OCI-LY3 (cell line): Measurements from ENCODE around the gene EFCAB6.

ENCODE experiments used
- H2AFZ ChIP-seq: fragments of 200-600, 300-600 bp; shearing (Covaris generic); 2 replicates; pipeline ENCODE4 v1.6.0; 2014; ENCODE audit warnings: antibody characterized with exemption, low read depth, low read length
- H3K27ac ChIP-seq: fragments of 200-600, 300-600 bp; sonication (generic); 2 replicates; pipeline ENCODE4 v1.5.1; 2014; ENCODE audit warnings: mild to moderate bottlenecking, low read length, moderate library complexity, mixed read lengths
- H3K27me3 ChIP-seq: fragments of 200-600, 300-600 bp; sonication (generic); 2 replicates; pipeline ENCODE4 v1.6.1; 2014; ENCODE audit warnings: low read depth, low read length, mixed read lengths
- H3K36me3 ChIP-seq: fragments of 200-600, 300-600 bp; sonication (generic); replicated peaks from 2 replicates; pipeline ENCODE3; 2014; ENCODE audit warnings: low read depth, low read length, mixed read lengths
- H3K4me1 ChIP-seq: fragments of 300-600, 200-600 bp; sonication (generic); 2 replicates; pipeline ENCODE4 v1.6.1; 2014; ENCODE audit warnings: low read length, mixed read lengths
- H3K4me2 ChIP-seq: fragments of 200-600, 300-600 bp; sonication (generic); 2 replicates; pipeline ENCODE4 v1.6.1; 2014; ENCODE audit warnings: low read length, mixed read lengths
- H3K4me3 ChIP-seq: fragments of 300-600, 200-600 bp; sonication (generic); 2 replicates; pipeline ENCODE4 v1.5.1; 2014; ENCODE audit warnings: antibody characterized with exemption, mild to moderate bottlenecking, low read length, moderate library complexity
- H3K79me2 ChIP-seq: fragments of 300-600, 200-600 bp; shearing (Covaris generic); 2 replicates; pipeline ENCODE4 v1.6.1; 2014; ENCODE audit warnings: mild to moderate bottlenecking, low read length, mixed read lengths
- H3K9ac ChIP-seq: fragments of 300-600, 200-600 bp; shearing (Covaris generic); 2 replicates; pipeline ENCODE4 v1.6.0; 2014; ENCODE audit warnings: mild to moderate bottlenecking, low read length, moderate library complexity
- H3K9me3 ChIP-seq: fragments of 200-600, 300-600 bp; shearing (Covaris generic); 2 replicates; pipeline ENCODE4 v1.6.1; 2014; ENCODE audit warnings: low read length, mixed read lengths; ENCODE audit not compliant: insufficient read depth
- H4K20me1 ChIP-seq: fragments of 200-600, 300-600 bp; sonication (generic); 2 replicates; pipeline ENCODE4 v1.6.1; 2016; ENCODE audit warnings: low read length, mixed read lengths; ENCODE audit not compliant: insufficient read depth
- CTCF ChIP-seq: fragments of 200-600, 300-600 bp; sonication (generic); IDR thresholded peaks from 2 replicates; pipeline ENCODE4 v1.5.1; 2014; ENCODE audit warnings: antibody characterized with exemption, low read length, low read depth
- EZH2phosphoT487 ChIP-seq: fragments of 200-600 bp; shearing (Covaris generic); IDR thresholded peaks from 2 replicates; pipeline ENCODE4 v1.6.1; 2018; ENCODE audit warnings: antibody characterized with exemption, mixed run types, low read depth

Gene EFCAB6

DNA sequence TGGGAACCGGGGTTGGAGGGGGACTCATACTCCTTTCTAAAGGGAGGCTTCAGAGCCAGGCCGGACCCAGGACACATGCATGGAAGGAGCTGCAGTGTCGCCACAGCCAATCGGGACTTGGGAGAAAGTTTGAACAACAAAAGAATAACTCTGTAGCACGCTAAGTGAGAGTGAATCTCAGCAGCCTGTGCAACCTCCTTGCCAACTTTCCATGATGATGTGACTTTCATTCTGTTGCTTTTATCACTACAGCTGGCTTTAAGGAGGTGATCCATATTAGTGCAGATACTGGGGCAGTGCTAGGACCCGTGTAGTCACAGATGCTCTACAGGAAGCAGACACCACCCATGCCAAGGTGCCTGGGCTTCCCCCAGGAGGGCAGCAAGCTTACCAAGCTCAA is 243.0 kb downstream of the EFCAB6 start:
- Histone ChIP-seq H3K36me3 (no peaks in the 10 kb centered on the region), H3K27ac (no peak overlapping the region), H2AFZ (no peak overlapping the region), H3K9me3 (no peaks in the 10 kb centered on the region), H3K79me2 (no peaks in the 10 kb centered on the region), H3K4me1 (peaks cover 13% of the 10 kb centered on the region), H3K27me3 (peaks cover 38% of the 10 kb centered on the region), H3K4me3 (no peak overlapping the region), H3K4me2 (no peak overlapping the region), H3K9ac (no peak overlapping the region), H4K20me1 (no peaks in the 10 kb centered on the region)
- no peak for TF ChIP-seq EZH2phosphoT487
- TF ChIP-seq CTCF, result no peak

- peaks cover 33% of the 10 kb centered on the region for H3K27me3 ChIP-seq
- no peak overlapping the region for H3K27ac ChIP-seq
- no peaks in the 10 kb centered on the region for H3K36me3 ChIP-seq
- no peaks in the 10 kb centered on the region for H4K20me1 ChIP-seq
- H3K9ac ChIP-seq, result no peak overlapping the region
- no peak overlapping the region for H2AFZ ChIP-seq
- no peak overlapping the region for H3K4me2 ChIP-seq
- no peak overlapping the region for H3K4me3 ChIP-seq
- H3K9me3 ChIP-seq, result no peaks in the 10 kb centered on the region
- no peaks in the 10 kb centered on the region for H3K79me2 ChIP-seq
- H3K4me1 ChIP-seq, result peaks cover 13% of the 10 kb centered on the region
- TF ChIP-seq CTCF (no peak), EZH2phosphoT487 (no peak)
Measured at GRCh38 chr22:43567691-43568324, 244.3 kb downstream of the EFCAB6 start.

DNA sequence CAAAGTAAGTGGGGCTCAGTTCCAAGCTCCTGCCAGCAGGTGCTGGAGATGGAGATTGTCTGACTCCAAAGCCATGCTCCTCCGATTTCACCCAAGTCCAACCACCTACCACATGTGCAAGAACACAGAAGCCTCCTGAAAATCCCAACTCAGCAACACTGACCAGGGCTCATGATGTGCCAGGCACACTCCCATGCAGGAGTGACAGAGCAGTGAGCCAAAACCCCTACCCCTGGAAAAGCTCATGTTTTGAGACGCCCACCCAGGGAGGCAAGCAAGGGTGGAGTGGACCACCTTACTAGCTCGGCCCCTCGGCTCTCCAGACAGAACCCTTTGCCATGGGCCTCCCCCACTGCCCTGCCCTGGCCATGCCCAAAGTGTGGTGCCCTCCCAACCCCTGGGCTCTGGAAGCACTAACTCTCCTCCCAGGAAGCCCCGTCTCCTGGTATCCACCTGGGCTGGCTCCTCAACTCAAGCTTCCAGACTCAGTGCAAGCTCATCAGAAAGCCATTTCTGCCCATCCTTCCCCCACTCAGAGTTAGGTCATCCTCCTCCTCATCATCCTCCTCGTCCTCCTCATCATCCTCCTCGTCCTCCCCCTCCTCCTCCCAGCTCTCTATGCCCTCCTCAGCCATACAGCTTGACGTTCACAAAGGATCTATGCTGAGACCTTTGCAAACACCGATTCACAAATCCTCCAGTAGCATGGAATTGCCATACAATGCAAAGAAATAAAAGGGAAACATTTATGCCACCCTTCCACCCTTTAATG is 245.4 kb downstream of the EFCAB6 start:
- no peak overlapping the region for H3K27ac ChIP-seq
- no peak overlapping the region for H3K4me2 ChIP-seq
- no peak overlapping the region for H3K9ac ChIP-seq
- TF ChIP-seq EZH2phosphoT487 (no peak), CTCF (no peak)
- H2AFZ ChIP-seq, result no peak overlapping the region
- no peaks in the 10 kb centered on the region for H4K20me1 ChIP-seq
- peaks cover 13% of the 10 kb centered on the region for H3K4me1 ChIP-seq
- H3K27me3 ChIP-seq, result peaks cover 23% of the 10 kb centered on the region
- H3K36me3 ChIP-seq, result no peaks in the 10 kb centered on the region
- no peaks in the 10 kb centered on the region for H3K79me2 ChIP-seq
- H3K4me3 ChIP-seq, result no peak overlapping the region
- H3K9me3 ChIP-seq, result no peaks in the 10 kb centered on the region

- peaks cover 12% of the 10 kb centered on the region for H3K4me1 ChIP-seq
- no peaks in the 10 kb centered on the region for H3K36me3 ChIP-seq
- no peak overlapping the region for H3K4me2 ChIP-seq
- TF ChIP-seq EZH2phosphoT487 (no peak), CTCF (no peak)
- no peaks in the 10 kb centered on the region for H4K20me1 ChIP-seq
- H2AFZ ChIP-seq, result no peak overlapping the region
- H3K27me3 ChIP-seq, result peaks cover 15% of the 10 kb centered on the region
- H3K9me3 ChIP-seq, result no peaks in the 10 kb centered on the region
- no peaks in the 10 kb centered on the region for H3K79me2 ChIP-seq
- no peak overlapping the region for H3K27ac ChIP-seq
- no peak overlapping the region for H3K9ac ChIP-seq
- no peak overlapping the region for H3K4me3 ChIP-seq
Measured at GRCh38 chr22:43566021-43566420, 246.1 kb downstream of the EFCAB6 start.
